NCI-H1105 treated with DMSO at 0.1 percent for 48 hours (cell line): ENCODE measurements around the gene HOXD9.

Source experiments
- DNase-seq: peaks from one replicate; lab custom pipeline; 2025; lab: John Stamatoyannopoulos, UW

Gene HOXD9

GRCh38 chr2:176110415-176111308 is 11.9 kb upstream of the HOXD9 start:
- DNase-seq = no peak

- peak; percentile 90 for DNase-seq
Observed at GRCh38 chr2:176111309-176111663, 11.2 kb upstream of the HOXD9 start.

DNA sequence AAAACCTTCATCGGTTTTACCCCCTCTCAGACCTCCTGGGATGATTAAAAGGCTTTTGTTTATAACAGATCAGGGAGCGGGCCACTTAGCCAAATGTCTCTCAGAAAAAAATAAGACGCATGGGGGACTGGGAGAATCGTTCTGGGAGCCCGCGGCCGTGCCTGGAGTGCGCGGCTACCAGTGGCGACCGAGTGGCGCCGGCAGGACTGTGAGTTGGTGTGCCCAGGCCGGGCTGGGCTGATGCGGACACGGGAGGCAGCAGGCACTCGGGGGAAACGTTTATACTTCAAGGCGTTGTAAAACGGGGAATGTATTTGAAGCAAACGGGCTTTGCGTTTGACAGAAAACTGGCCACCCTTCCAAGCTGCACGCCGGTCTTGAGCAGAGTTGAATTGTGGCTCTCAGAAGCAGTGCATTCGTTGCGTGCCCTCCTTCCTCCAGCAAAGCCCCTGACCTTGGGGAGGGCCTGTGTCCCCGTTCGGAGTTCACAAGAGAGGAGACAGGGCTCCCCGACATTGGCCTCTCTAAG is 10.6 kb upstream of the HOXD9 start:
- no peak for DNase-seq

DNA sequence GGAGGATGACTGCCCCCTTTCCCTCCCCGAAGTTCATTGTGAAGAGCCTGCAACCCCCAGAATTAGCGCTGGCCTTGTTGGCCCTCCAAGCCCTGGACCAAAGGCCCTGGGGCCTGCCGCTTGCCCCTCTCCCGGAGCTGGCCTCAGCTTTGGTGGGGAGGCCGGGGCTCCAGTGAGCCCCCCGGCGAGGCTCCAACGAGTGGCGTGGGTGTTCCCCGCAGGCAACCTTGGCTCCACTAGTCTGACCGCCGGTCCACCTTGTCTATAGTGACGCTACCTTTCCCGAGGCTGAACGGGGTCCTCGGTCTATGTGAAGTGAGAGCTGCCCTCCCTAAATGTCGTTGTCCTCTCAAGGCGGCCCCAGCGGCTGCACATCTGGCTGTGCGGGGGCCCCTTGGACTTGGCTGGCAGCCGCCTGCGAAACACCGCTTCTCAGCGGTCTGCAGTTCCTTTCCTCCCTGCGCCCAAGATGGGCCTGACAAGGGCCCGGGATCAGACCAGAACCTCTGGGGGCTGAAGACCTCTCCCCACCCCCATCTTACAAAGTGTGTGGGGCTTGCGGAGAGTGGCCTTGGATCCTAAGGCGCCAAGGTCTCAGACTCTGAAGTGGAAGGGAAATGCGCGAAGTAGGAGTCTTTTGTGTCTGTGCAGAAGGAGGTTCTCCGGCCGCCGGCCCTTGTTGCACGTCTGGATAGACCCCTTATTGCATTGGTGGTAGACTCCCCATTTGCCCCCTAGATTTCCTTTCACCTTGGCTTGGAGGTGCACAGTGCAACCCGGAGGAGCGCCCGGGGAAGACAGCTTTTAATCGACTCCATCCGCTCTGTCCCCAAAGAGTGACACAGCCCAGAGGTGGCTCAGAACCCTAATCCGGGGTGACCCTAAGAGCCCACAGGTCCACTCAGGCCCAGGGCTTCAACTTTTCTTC is 9.9 kb upstream of the HOXD9 start:
- no peak for DNase-seq

- DNase-seq = peak; percentile 94
Observed at GRCh38 chr2:176114120-176114929, 8.2 kb upstream of the HOXD9 start.

- no peak for DNase-seq
Observed at GRCh38 chr2:176114930-176115625, 7.4 kb upstream of the HOXD9 start.

DNA sequence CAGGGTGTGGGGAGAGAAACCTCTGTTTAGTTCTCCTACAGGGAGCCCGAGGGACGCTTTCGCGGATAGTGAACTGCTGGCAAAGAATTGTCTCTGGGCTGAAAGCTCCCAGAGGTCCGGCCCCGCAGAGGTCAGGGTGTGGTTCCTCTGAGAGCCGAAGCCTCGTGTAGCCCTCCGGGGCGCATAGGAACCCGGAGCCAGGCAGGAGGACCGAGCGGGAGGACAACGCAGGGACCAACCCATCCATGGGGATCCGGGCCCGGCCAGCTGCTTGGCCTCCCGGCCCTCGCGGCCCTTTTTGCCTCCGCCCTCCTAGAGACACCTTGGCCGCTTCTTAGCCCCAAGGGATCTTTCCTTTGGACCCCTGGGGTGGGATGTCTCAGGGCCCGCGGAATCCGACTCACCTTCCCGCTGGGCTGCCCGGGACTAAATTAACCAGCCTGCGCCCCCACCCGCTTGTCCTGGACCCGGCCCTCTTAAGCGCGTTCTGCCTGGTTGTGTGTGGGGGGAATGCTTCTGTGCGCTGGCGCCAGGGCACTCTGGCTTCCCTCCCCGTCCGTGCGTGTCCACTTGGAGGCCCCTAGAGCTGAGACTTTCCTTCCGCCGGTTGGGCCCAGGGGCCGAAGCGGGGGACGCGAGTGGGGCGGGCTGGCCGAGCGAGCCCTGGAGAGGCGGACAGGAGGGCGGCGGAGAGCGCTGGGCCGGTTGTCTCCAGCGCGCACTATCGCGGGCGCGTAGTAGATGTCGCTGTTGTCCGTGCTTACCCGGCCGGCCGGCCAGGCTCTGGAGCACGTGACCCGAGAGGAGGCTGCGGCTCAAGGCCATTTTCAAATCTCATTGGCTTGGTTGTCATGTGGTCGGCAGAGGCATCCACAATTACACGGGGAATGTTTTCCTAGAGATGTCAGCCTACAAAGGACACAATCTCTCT is 6.4 kb upstream of the HOXD9 start, which contains the start of gene HOXD10:
HOXD10 (plus strand) TSS at position 896 of the 931 bp plus-strand sequence. CDS start 56 bp downstream, outside the sequence.
- no peak for DNase-seq

GRCh38 chr2:176117162-176117822 is 5.2 kb upstream of the HOXD9 start:
- no peak for DNase-seq

GRCh38 chr2:176117823-176118371 is 4.6 kb upstream of the HOXD9 start:
- DNase-seq = no peak

DNA sequence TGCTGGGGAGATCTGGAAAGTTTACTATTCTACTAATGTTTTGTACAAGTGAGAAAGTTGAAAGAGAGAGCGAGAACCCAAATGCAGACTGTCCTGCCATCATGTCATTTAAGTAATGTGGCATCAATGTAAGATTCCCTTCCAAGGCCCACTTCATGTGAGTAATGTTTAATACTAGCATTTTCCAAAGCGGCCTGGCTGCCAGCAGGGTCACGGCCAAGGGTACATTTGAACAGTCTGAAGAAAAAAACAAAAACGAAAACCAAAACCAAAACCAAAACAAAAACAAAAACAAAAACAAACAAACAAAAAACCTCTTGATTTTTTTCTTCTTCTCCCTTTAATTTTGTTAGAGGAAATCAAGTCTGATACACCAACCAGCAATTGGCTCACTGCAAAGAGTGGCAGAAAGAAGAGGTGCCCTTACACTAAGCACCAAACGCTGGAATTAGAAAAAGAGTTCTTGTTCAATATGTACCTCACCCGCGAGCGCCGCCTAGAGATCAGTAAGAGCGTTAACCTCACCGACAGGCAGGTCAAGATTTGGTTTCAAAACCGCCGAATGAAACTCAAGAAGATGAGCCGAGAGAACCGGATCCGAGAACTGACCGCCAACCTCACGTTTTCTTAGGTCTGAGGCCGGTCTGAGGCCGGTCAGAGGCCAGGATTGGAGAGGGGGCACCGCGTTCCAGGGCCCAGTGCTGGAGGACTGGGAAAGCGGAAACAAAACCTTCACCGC is 3.7 kb upstream of the HOXD9 start:
- DNase-seq = peak; percentile 89

GRCh38 chr2:176120364-176121189 is 1.9 kb upstream of the HOXD9 start:
- DNase-seq = no peak

DNA sequence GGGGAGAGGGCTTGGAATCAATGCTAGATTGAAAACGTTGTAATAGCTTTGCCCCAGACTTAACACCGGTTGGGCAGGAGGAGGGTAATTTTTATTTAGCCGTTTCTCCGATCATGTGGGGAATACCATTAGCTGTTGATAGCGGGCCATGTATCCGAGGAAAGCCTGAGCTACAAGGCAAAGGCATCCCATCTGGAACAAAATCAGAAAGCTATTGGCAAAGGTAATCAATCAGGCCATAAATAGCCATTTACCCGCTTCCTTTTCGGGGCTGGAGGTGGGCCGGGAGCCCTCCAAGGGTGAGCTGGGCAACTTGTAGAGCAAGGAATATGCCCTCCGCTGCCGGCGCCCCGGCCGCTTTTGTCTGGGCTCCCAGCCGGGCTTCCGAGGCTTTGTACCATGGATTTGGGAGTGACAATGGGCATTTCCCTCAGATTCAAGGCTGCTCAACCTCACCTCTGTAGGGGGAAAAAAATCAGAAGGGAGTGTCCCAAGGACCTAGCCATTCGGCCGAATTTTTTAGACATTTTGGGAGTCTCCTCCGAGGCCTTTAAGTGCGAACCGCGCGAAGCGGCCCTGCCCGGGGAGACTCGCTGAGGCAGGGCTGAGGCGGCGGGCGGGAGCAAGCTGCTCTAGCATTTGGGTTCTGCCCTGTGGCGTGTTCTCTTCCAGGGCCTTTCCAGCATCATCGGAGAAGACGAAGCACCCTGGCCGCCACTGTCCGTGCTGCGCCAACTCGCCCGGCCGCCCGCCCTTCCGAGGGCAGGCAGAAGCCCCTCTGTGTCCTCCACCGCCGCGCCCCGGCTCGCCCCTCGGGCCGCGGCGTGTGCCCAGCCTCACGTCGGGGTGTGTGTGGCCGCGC is 1.1 kb upstream of the HOXD9 start:
- no peak for DNase-seq

- no peak for DNase-seq
Observed at GRCh38 chr2:176122052-176122682, 352 bp upstream of the HOXD9 start.

DNA sequence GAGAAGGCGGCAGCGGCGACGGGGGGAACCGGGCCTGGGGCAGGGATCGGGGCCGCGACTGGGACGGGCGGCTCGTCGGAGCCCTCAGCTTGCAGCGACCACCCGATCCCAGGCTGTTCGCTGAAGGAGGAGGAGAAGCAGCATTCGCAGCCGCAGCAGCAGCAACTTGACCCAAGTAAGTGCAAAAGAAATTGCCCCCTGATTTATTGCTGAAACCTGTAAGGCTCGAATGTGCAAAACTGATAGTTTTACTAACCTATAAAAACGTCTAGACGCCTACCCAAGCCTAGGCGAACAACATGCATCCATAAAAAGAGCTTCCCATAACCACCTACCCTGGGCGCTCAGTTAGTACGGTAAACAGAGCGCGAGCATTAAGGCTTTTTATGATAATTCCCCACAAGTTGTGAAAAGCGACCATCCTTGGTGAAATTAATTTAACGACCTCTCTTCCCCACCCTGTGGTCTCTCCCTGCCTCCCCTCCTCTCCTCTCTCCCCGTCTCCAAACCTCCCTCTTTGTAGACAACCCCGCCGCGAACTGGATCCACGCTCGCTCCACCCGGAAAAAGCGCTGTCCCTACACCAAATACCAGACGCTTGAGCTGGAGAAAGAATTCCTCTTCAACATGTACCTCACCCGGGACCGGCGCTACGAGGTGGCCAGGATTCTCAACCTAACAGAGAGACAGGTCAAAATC is 1.0 kb downstream of the HOXD9 start:
- no peak for DNase-seq
